RWPE1 (cell line): ENCODE measurements around the gene COL9A2.

ENCODE experiments used
- CTCF ChIA-PET: fragments of 350-600 bp; sonication (Branson Sonifier 250); formaldehyde crosslinking; extraction: SDS; loops from one replicate; lab custom pipeline; 2021; lab: Yijun Ruan, JAX
- POLR2A ChIA-PET: fragments of 400-600 bp; formaldehyde crosslinking; extraction: SDS; loops from one replicate; lab custom pipeline; 2020; ENCODE audit warnings: antibody characterized with exemption; ENCODE audit not compliant: low non-redundant PET; lab: Yijun Ruan, JAX
- DNase-seq: peaks from one replicate; pipeline ENCODE4 v3.0.0; 2012; ENCODE audit warnings: low spot score
- H3K27ac ChIP-seq: fragments of 450-650 bp; 2 replicates; pipeline ENCODE4 v1.5.1; 2017
- TF ChIP-seq, protein P1 (sequence below): fragments of 450-650 bp; conservative IDR thresholded peaks from 2 replicates; pipeline ENCODE4 v1.5.1; 2017; ENCODE audit warnings: low read depth, mild to moderate bottlenecking

COL9A2 gene

DNA sequence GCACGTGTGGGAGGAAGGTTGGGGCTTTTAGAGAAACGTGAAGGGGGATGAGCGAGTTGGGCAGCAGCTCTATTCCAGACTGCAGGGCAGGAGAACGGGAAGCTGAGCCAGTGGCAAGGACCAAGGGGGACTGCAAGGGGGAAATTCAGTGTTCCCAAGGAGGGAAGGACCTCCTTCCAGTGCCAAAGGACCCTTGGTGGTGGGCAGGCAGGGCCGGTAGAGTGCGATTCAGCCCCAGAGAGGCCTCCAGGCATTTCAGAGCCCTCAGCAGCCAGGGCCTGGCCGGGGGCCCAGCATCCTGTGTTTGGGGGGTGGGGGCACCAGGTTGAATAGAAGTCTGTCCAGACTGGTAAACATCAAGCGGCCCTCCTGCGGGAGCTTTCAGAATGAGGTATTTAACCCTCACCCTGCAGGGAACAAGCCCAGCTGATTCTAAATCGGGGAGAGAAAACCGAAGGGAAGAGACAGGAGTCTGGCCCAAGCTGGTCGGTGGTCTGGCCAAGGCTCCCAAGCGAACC lies 2.3 kb downstream of the COL9A2 start:
- POLR2A ChIA-PET = no interaction called here
- no peak for DNase-seq
- H3K27ac ChIP-seq = no peak overlapping the region
- TF ChIP-seq, protein P1, sequence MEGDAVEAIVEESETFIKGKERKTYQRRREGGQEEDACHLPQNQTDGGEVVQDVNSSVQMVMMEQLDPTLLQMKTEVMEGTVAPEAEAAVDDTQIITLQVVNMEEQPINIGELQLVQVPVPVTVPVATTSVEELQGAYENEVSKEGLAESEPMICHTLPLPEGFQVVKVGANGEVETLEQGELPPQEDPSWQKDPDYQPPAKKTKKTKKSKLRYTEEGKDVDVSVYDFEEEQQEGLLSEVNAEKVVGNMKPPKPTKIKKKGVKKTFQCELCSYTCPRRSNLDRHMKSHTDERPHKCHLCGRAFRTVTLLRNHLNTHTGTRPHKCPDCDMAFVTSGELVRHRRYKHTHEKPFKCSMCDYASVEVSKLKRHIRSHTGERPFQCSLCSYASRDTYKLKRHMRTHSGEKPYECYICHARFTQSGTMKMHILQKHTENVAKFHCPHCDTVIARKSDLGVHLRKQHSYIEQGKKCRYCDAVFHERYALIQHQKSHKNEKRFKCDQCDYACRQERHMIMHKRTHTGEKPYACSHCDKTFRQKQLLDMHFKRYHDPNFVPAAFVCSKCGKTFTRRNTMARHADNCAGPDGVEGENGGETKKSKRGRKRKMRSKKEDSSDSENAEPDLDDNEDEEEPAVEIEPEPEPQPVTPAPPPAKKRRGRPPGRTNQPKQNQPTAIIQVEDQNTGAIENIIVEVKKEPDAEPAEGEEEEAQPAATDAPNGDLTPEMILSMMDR = no peak
- CTCF ChIA-PET = interaction anchor here (0.6 to 2.4 kb wide), 14 partner anchors 9 to 271 kb away, joined by 3 to 16 read pairs (median 3); no protein-coding TSS in a partner anchor

DNA sequence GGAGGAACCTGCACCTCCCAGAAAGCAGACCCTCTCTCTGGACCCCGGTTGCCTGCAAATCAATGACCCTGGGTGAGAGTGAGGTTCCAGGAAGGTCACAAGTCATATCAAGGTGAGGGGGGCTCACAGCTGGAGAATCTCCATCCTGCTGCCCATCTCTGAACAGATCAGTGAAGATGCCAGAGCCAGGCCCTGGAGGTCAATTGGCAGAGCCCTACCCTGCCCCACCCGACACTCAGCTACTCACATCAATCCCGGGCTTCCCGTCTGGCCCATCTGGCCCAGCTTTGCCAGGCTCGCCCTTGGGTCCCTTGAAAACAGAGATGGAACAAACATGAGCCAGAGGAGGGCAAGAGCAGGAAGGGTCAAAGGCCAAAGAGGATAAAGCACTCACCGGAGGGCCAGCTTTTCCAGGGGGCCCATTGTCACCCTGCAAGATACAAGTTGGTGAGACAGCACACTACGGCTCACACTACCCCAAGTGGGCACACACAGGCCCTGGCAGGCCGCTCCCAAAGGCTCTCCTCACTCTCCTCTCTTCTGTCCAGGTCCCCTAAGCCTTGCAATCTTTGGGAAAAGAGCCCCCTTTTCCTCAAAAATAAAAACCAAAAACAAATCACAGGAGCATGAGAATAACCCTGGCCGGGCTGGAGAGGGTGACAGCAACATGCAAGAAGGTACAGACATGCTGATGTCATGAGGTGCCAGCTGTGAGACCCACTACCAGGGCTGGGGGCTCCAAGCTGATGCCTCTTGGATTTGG lies 2.9 kb downstream of the COL9A2 start:
- CTCF ChIA-PET = interaction anchor here (0.6 to 2.4 kb wide), 7 partner anchors 9 to 270 kb away, joined by 3 to 16 read pairs (median 4); no protein-coding TSS in a partner anchor
- POLR2A ChIA-PET = no interaction called here
- DNase-seq = no peak
- H3K27ac ChIP-seq = no peak overlapping the region
- TF ChIP-seq, protein P1 = no peak

DNA sequence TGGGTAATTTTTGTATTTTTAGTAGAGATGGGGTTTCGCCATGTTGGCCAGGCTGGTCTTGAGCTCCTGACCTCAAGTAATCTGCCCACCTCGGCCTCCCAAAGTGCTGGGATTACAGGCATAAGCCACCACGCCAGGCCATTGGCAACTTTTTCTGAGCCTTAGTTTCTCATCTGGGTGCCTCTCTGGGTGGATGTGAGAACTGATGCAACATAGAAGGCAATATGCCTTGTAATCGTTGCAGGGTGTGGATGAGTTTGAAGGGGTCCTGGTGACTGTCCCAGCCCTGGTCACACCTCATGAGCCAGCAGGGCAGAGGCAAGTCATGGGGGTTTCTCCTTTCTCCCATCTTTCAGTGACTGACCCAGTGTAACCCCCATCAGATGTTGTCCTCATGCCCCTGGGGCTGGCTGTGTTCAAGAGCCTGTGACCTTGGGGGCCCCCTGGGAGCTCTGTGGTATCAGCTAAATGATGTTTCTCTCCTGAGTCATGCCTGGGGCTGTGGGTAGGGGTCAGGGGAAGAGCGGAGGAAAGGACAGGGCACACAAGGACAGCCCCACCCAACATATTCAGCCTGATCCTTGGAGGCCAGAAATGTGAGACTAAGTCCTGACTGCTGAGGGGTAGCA lies 3.6 kb downstream of the COL9A2 start:
- ChIA-PET POLR2A (no interaction called here), CTCF (interaction anchor here (2.4 kb wide), 1 partner anchor 161 kb away, joined by 16 read pairs; no protein-coding TSS in a partner anchor)
- TF ChIP-seq, protein P1 = no peak
- no peak for DNase-seq
- H3K27ac ChIP-seq = no peak overlapping the region

DNA sequence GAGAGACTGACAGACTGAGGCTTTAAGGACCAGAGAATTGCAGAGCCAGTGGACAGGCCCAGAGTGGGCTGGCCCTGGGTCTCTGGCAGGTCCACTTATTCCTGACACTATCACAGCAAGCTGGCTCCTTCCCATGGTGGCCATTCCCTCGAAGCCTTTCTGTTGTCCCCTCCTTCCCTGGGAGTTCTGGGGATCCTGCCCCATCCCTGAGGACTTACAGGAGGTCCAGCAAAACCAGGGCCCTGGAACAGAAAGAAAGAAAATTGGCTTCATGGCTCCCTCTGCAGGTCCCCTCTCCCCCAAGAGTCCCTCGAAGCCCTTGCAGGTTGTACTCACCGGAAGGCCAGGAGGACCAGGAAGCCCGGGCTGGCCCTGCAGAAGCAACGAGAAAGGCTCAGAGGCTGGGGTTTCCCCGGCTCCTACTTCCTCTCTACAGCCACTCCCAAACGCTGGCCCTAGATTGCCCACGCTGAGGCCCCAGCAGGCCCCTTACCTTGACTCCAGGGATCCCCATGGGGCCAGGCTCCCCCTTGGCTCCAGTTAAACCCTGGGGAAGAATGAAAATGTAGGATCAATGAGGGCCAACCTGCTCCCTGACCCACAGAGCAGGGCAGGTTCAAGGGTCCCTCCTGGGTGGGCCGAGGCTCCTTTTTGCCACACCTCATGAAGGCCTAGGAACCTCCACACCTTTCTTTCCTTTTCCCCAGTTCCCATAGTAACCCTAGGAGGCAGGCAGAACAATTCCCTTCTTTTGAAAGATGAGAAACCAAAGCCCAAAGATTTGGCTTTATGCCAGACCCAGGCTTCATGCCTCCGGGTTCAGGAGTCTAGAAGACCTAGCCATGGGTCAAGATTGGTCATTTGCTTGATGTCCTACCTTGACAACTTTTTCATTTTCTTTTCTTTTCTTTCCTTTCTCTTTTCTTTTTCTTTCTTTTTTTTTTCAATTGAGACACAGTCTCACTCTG lies 4.6 kb downstream of the COL9A2 start:
- H3K27ac ChIP-seq = no peak overlapping the region
- DNase-seq = no peak
- POLR2A ChIA-PET = no interaction called here
- TF ChIP-seq, protein P1 = no peak
- CTCF ChIA-PET = no interaction called here

DNA sequence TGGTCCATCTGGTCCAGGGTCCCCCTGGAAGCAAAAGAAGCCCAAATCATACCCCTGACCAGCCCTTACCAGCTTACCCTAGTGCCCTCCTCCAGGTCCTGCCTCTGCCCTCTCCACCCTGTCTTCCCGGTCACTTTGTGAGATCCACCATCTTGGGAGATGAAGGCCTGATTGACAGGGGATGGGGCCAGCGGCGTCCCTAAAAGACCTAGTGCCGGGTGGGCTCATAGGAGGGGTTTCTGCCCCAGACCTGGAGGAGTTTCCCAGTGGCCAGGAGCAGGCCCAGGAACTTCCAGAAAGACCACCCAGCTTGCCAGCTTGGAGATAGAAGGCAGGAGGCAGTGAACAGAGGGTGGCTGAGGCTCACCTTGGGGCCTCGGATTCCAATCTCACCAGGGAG lies 5.4 kb downstream of the COL9A2 start:
- no peak overlapping the region for H3K27ac ChIP-seq
- no peak for DNase-seq
- CTCF ChIA-PET = interaction anchor here (0.5 kb wide), 1 partner anchor 483 kb away, joined by 3 read pairs; no protein-coding TSS in a partner anchor
- POLR2A ChIA-PET = interaction anchor here (0.6 kb wide), 1 partner anchor 12 kb away, joined by 3 read pairs; no protein-coding TSS in a partner anchor
- TF ChIP-seq, protein P1 = no peak
